Epidermal melanocyte (primary cell): ENCODE measurements around the gene BTD.

Experiments
- DNase-seq: peaks from one replicate; pipeline ENCODE4 v3.0.0; 2011; ENCODE audit warnings: low spot score; ENCODE audit not compliant: insufficient read length

Gene BTD

GRCh38 chr3:15635121-15635661 is 33.6 kb downstream of the BTD start:
- DNase-seq, result peak; percentile 74

GRCh38 chr3:15636028-15636709 is 34.6 kb downstream of the BTD start:
- no peak for DNase-seq

GRCh38 chr3:15637131-15637951 is 35.8 kb downstream of the BTD start:
- no peak for DNase-seq

GRCh38 chr3:15638193-15638890 is 36.8 kb downstream of the BTD start:
- no peak for DNase-seq

- DNase-seq, result no peak
Observed at GRCh38 chr3:15638891-15639262, 37.3 kb downstream of the BTD start.

- DNase-seq, result no peak
Observed at GRCh38 chr3:15645246-15645645, 43.7 kb downstream of the BTD start.

- no peak for DNase-seq
Observed at GRCh38 chr3:15645740-15646501, 44.4 kb downstream of the BTD start.

GRCh38 chr3:15646851-15647511 is 45.4 kb downstream of the BTD start:
- DNase-seq, result no peak

- DNase-seq, result no peak
Observed at GRCh38 chr3:15647611-15648167, 46.1 kb downstream of the BTD start.

- DNase-seq, result no peak
Observed at GRCh38 chr3:15649341-15649740, 47.8 kb downstream of the BTD start.

GRCh38 chr3:15649858-15650257 is 48.3 kb downstream of the BTD start:
- DNase-seq, result no peak

GRCh38 chr3:15651396-15651795 is 49.9 kb downstream of the BTD start:
- DNase-seq, result no peak

- DNase-seq, result no peak
Observed at GRCh38 chr3:15653321-15653720, 51.8 kb downstream of the BTD start.

- no peak for DNase-seq
Observed at GRCh38 chr3:15654127-15654526, 52.6 kb downstream of the BTD start.

- peak; percentile 77 for DNase-seq
Observed at GRCh38 chr3:15654891-15655290, 53.3 kb downstream of the BTD start.

- no peak for DNase-seq
Observed at GRCh38 chr3:15656342-15656741, 54.8 kb downstream of the BTD start.

- DNase-seq, result no peak
Observed at GRCh38 chr3:15657016-15657415, 55.5 kb downstream of the BTD start.

GRCh38 chr3:15659254-15659975 is 57.9 kb downstream of the BTD start:
- no peak for DNase-seq

- no peak for DNase-seq
Observed at GRCh38 chr3:15660055-15660935, 58.8 kb downstream of the BTD start.
